NOMO-1 treated with dmso at 0.1 percent for 144 hours (cell line): ENCODE data around the gene GRIK1.

Experiments
- DNase-seq: peaks from one replicate; lab custom pipeline; 2025; ENCODE audit not compliant: unreplicated experiment; lab: John Stamatoyannopoulos, UW

The GRIK1 gene

DNA sequence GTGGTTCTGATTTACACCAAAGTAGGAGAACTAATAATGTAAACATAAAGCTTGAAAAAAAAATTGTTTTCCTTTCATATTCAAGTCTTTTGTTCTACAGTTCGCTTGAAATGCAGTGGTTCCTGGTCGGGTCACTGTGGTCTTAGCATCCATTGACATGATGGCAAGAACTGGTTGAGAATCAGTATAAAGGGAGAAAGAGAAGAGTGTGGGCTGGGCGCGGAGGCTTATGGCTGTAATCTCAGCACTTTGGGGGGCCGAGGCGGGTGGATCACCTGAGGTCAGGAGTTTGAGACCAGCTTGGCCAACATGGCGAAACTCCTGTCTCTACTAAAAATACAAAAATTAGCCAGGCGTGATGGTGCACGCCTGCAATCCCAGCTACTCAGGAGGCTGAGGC lies 390.2 kb downstream of the GRIK1 start:
- no peak for DNase-seq

DNA sequence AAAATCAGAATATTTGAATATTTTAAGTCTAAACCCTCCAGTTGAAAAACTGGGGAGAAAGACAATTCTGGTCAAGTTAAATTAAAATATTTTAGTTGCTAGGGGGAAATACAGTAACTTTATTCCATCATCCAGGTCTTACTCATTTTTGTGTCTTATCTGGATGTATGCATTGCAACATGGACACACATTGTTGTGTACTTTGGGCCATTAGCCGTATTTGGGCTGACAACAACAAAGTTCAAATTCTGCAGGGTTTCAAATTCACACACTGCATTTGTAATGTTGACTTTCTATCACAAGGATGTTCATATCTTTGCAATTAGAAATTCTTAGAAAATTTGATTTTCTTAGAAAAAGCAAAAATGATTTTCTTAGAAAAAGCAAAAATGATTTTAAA lies 391.8 kb downstream of the GRIK1 start:
- DNase-seq, result no peak

DNA sequence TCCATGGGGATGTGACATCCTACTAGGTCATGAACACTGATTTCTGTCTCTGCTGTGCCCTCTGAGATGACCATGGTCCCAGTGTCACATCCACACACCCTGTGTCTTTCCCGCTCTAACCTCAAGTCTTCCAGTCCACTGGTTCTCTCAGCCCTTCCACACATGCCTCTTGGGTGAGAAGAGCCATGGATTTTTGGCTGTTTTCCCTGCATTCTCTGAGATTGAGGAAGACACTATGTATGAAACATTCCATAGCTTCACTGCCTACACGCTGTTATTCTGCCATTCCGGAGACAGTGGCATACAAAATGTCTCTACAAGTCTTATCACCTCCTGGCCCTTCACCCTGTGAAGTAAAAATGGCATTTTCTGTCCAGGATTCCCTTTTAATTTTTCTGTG lies 393.7 kb downstream of the GRIK1 start:
- no peak for DNase-seq

DNA sequence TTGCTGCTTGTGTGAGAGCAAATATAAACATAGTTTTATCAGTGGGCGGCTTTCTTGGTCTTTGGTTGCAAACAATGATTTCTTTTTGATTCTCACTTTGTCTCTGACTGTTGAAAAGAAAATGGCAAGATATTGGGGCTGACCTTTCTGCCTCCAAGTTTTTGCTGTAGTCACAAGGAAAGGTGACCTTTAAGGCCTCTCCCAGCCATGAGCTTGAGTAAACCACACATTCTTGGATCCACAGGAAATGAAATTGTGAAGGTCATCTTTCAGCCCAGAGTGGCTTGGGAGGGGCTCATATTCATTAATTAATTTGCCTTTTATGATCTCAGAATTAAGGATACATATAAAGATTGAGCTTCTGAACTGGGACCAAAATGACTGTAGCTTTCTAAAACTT lies 399.5 kb downstream of the GRIK1 start:
- DNase-seq, result no peak

DNA sequence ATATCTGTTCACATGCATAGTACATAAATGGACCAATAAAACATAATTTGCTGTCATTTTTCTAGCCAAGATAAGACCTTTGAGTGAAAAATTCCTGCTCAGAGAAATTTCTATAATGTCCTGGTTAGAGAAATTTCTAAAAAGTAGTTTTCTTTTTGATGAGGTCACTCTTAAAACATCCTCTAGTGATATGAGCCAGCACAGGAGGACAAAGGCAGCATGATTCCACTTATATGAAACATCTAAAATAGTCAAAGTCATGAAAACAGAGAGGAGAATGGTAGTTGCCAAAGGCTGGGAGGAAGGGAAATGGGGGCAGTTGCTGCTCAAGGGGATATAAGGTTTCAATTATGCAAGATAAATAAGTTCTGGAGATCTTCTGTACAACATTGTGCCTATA lies 401.7 kb downstream of the GRIK1 start:
- DNase-seq, result no peak

DNA sequence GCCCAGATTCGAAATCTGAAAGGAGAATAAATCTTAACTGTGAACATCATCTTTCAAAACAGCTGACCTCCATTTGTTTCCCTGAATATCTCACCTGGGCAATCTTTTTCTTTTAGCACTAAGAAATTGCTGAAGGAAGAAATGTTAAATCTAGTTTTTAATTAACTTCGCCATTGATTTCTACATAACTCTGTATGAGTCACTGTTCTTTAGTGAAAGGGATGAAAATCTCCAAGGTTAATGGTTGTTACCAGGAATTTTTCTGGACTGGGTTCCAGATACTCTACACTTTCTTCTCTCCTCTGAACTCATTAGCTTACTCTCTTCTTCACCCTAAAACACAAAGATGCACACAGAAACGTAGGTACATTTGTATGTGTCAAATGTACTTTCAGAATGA lies 405.3 kb downstream of the GRIK1 start:
- DNase-seq, result no peak

DNA sequence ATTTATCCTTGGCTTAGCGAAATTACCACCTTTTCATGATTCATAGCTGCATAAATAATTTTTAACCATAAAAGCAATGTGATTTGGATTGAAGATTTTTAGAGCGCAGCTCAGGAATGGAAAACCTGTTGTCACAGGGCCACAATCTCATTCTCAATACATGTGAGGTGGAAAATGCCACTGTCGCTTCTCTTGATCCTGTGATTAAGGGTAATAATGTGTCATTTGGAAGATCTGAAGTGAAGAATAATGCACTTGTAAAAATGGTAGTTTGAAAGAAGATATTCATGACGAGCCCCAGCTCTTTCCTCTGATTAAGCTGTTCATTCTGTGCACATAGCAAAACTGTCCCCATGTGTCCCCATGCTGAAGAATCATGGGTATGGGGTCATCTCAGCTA lies 410.7 kb downstream of the GRIK1 start:
- DNase-seq, result no peak

DNA sequence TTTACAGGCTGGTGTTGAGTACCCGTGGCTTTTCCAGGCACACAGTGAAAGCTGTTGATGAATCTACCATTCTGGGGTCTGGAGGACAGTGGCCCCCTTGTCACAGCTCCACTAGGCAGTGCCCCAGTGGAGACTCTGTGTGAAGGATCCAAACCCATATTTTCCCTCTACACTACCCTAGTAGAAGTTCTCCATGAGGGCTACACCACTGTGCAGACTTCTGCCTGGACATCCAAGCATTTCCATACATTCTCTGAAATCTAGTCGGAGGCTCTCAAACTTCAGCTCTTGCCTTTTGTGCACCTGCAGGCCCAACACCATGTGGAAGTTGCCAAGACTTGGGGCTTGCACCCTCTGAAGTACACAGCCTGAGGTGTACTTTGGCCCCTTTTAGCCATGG lies 413.3 kb downstream of the GRIK1 start:
- no peak for DNase-seq

DNA sequence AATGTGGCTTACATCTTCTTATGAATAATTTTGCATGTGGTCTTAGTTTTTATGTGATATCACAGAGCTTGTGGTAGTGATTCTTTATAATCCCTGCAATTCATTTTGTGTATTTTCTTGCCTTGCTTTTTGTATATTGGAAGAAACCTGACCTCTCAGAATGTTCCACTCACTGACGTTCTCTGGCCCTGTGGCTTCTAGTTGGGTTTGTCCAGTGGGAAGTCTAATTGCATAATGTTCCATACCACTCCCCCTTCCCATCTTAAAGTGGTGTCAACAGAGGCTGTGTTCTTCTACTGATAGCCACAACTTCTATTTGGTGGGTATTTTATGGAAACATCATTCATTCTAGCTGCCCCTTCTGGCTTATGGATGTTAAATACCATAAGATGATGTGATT lies 415.7 kb downstream of the GRIK1 start:
- no peak for DNase-seq

DNA sequence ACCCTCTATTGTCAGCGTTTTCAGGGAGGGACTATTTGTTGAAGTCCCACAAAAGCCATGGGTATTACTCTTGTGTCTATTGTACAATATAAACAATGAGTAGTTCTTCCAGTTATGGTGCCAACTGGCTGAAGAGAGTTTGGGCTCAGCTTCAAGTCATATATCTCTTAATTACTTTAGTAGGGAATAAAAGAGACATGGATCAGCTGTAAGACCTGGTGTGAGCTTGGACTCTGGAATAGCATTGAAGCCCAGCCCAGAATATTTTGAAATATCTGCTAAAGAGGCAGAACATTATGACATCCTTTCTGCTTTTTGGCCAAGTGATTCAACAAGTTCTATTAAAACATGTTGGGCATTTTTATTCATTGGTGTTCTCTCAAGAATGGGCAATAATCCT lies 416.1 kb downstream of the GRIK1 start:
- no peak for DNase-seq

DNA sequence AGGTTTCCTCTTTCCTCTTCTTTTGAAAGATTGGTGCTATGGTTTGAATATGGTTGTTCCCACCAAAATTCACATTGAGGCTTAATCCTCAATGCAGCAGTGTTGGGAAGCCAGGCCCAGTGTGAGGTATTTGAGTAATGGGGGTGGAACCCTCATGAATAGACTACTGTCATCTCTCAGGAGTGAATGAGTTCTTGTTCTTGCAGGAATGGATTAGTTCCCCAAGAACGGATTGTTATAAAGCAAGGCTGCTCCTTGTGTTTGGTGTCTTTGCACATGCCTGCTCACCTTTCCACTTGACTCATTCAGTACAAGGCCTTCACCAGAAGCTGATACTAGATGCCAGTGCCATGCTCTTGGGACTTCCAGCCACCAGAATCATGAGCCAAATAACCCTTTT lies 417.9 kb downstream of the GRIK1 start:
- no peak for DNase-seq

DNA sequence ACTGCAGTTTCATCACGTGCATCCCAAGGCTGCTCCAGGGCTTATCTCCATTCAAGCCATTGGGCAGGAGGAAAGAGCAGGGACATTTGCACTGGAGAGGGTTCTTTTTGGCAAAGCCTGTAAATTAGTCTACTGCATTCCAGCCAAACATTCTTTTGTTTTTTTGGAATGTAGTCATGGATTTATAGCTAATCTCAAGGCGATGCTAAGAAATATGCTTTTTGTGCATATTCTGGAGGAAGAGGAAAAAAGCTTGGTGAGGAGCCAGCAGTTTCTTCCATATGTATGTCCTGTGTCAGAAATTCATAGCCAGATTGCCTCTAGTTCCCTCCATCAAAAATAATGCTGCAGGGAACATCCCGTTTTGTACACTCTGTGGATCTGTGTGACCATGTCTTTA lies 419.6 kb downstream of the GRIK1 start:
- DNase-seq, result no peak

DNA sequence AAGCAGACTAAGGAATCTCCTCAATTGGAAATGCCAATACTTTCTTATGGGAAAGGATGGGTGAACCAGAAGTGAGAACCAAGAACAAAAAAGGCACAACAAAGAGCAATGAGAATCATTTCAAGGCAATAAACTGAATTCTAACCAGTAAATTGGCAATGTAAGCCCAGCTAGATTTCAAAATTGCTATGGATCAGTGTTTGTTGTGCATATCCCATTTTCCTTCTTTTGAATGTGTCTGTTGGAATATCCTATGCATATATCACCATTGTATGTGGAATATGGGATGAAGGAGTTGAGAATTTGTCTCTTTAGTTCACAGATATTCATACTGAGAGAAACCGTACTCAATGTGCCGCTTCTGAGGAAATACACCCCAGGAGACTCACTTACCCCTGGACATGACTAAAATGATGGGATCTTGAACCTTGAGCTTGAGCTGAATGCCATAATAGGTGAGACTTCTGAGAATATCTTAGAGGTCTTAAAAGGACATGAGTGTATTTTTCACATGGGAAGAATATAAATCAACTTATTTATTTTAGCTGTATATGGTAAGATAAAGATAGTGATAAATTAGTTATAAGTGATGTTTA lies 425.0 kb downstream of the GRIK1 start:
- DNase-seq, result no peak

DNA sequence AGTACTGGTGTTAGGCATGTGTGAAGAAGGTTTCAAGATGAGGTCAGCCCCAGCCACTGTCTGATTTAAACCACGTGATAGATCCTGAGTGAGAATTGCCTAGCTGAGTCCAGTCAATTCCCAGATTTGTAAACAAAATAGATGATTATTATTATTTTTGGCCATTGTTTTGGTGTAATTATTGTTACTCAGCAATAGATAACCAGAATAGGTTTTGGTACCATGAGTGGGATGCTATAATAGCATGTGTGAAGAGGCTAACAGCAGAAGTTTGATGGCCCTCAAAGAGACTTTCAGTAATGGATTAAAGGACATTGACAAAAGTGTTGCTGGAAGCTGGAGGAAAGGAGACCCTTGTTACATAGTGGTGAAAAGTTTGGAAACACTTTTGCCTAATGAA lies 426.3 kb downstream of the GRIK1 start:
- no peak for DNase-seq

DNA sequence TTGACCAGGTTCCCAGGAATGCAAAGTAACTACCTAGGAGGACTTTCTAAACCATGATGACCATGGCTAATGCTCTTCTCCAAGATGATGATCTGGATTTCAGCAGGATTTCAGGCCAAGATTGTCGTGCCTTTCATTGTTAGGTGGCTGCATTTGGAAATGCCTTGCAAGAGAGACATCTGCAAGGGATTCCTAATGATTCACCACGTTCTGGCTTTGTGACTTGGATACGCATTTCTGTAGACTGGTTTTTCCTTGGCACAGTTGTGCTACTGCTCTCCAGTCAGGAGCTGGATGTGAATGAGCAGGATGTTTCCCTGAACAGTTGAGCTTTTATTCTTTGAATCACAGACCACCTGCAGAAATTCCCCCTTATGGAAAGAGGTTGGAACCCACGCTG lies 428.7 kb downstream of the GRIK1 start:
- DNase-seq, result no peak

DNA sequence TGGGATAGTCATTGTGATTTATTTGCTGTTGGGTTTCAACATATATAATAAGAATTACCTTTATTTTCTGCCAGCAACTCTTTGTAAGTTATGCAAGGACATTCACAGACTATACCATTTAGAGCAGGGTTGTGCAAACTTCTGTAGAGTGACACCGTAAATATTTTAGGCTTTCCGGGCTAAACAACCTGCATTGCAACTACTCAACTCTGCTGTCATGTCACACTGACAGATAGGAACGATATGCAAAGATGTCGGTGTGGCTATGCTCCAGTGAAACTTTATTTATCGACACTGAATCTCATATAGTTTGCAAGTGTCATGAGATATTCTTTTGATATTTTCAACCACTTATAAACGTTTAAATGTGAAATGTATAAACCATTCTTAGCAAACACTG lies 430.7 kb downstream of the GRIK1 start:
- DNase-seq, result peak; percentile 53

DNA sequence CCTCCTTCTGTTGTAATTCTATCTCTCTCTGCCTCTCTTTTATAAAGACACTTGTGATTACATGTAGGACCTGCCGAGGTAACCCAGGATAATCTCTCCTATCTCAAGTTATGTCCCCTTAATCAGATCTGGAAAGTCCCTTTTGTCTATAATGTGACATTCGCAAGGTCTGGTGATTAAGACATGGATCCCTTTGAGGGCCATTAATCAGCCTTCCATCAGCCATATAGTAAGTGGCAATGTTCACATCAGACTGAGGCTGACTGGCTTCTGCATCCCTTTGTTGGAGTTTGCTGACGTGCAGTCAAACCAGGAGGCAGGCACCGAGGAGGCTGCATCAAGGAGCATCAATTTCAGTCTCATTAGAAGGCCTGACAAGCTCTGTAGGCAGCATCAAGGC lies 431.5 kb downstream of the GRIK1 start:
- DNase-seq, result no peak

DNA sequence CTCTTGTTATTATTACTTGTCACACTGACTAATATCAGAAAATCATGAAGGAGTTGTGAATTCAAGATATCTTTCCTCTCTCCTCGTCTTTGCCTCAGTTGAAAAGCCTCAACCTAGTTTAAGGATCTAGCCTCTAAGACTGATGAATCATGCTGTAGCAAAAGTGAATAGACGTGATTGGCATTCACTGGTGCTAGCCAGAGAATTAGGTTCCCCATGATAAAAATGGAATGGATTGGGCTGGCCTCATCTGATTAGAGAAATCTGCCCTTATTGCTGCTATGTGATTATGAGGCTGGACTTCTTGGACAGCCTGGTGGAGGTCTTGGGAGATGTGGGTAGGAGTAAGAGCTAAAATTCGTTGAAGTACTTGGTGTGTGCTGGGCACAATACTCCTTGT lies 432.8 kb downstream of the GRIK1 start:
- no peak for DNase-seq

DNA sequence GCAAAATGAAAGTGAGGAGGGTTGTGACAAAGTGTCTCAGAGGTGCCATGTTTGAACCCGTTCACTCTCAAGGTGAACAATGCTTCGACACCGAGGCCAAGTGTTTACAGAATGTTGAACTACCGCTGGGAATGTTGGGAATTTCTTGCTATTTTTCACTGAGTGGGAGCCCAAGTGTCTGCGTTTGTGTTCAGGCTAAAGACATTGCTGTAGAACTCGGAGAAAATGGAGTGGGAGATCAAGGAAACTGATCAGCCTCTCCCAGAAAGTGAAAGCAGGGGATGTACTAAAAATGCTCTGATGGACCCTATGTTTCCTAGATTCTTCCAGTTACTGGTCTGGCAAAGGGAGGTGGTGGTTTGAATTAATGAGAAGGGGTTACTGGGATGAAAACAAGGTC lies 433.6 kb downstream of the GRIK1 start:
- DNase-seq, result no peak

DNA sequence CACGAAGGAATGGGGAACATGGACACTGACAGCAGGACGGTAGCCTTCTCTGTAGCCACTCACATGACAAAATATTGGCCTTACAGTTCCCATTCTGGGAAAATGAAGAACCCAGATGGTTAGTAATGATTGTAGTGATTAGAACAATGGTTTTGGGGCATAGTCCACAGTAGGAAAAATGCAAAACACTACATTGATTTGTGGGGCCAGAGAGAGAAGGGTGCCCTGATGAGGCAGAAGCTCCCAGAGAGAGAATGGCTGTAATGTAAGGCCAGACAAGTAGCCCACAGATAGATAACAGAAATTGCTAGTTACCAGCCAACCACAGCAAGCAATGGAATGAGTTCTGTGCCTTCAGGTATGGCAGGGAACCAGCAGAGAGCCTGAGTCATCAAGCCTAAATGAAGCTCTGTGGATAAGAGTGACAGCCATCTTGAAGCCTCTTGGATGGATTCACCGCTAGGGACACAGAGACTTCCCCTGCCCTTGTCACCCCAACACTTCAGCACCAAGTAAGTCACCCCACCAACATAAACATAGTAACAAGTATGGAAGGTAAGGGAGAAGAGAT lies 435.0 kb downstream of the GRIK1 start:
- no peak for DNase-seq

DNA sequence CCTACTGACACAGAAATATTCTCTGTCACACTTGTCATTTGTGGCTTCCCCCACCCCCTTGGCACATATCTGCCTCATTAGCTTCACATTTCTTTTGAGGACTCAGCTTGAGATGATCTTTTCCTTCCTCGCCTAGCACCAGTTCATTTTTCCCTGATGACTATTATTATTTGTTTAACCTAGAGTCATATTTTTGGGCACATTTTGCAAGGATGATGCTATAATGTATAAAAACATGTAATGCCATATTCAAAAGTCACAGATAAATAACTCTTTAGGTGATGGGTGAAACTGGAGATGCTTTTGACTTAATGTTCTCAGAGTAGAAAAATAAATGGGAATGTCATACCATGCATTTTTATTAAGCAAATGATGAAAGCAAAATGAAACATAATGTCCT lies 438.3 kb downstream of the GRIK1 start:
- no peak for DNase-seq

DNA sequence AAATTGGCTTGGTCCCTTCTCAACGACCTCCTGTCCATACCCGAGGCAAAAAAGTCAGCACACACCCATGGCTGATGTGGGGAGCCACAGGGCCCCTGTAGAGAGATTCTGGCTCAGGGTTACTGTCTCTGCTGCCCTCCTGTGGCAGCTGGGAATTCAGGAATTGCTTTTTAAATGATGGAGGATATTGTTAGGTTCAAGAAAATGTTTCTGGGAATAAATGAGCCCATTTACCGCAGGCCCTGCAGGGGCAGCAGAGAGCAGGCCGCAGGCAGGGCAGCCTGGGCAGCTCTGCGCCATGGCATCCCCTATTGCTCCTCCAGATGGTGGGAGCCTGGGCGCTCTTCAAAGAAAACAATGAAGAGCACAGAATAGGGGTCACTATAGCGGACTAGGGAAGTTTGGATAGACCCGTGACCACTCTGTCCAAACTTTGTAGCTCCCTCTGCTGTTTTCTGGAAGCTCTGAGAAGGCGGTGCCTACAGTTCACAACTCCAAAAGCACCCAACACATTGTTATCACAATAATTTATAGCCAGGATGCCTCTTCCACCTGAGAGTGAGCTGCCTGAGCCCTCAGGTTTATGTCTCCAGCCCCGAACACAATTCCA lies 440.0 kb downstream of the GRIK1 start:
- DNase-seq, result no peak

DNA sequence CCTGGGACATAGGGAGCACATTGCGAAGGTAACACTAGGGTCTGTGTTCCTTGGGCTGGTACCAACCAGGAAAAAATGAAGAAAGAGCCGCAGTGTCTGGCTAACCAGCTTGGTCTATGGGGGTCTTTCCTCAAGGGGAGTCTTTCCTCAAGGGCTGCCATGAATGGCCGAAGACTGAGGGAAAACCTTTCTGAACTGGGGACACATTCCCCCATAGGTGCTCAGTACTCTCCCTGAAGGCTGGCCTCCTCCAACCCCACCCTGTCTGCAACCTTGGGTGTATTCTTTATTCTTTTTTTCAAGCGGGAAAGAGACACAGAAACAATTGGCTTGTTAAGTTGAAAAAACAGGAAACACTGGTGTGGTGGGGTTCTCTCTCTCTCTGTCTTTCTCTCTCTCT lies 440.6 kb downstream of the GRIK1 start:
- no peak for DNase-seq
